GM21576 (cell line): ENCODE measurements around the gene UMAD1.
"Not testable (repeated sequence)": the region's sequence is repeated elsewhere in the genome, so short reads cannot be mapped to it uniquely, and the experiment has no call there.

Source experiments
- ATAC-seq: cut with Tn5 transposase; IDR thresholded peaks from one replicate; pipeline ENCODE4 v1.9.1; 2021; ENCODE audit warnings: mild to moderate bottlenecking, moderate library complexity; ENCODE audit not compliant: unreplicated experiment

Gene UMAD1

GRCh38 chr7:7651479-7651878, 10.9 kb downstream of the UMAD1 start:
- ATAC-seq = no peak

DNA sequence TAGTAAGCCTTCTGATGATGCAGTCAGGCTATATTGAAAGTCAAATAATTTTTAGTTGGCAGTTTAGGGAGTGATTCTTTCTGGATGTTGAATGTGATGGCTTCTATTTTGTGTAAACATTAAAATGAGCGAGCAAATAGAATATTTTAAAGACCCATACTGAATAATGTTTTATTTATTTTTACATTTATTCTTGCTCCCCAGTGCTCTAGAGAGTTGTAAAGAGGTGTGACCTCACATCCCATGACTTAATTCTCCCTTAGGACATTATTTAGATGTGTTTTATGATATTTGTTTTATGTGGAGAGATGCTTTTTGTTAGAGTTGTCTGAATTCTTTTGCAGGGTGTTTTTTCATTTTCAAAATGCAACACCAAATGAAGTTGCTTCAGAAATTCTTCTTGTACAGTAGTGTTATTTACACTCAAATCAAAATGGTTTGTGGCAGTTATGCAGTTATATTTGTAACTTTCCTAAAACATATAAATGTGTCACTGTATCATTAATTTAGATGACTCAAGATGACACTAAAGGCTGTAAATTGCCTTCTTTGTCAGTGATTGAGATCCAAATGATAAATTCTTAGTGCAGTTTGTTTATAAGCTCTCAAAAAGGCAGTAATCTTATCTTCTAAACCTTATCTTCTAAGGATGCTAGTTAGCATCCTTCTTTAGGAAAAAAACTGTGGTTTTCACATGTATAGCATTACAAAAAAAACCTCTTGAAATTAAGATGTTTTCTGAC, 12.4 kb downstream of the UMAD1 start:
- no peak for ATAC-seq

GRCh38 chr7:7653593-7654187, 13.1 kb downstream of the UMAD1 start:
- ATAC-seq = no peak

DNA sequence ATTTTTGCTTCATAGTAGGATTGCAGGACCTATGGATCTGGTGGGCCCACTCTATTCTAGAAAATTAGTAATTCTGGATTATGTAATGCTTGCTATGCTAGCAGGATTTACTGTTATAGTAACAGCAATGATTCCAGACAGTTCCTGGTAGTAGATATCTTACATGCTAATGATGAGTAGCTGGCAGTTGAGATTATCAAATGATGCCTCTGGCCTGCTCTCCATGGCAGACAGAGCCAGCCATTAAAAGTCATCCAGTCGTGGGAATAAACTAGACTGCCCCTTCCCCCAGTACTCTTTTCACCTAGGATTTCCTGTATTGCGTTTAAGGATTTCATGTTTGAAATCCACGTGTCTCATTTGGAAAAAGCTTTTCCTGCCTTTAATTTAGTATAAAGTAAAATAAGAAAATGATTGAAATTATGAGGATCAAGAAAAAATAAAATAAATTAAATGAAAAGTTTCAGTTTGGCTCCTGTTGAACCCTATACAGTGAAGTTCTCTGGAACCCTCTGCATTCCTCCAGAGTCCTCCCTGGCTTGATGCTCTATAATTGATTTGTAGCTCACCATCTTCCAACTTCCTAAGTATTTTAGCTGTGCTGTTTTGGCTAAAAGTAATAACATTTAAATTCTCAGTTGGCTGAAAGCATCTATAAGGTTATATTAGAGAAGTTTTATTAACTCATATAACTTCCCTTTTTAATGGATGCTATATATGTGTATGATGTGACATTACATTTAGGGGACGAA, 14.6 kb downstream of the UMAD1 start:
- no peak for ATAC-seq

- not testable (repeated sequence) for ATAC-seq
Observed at GRCh38 chr7:7656459-7656858, 15.9 kb downstream of the UMAD1 start.

GRCh38 chr7:7662527-7662926, 22.0 kb downstream of the UMAD1 start:
- ATAC-seq = no peak

GRCh38 chr7:7664291-7664690, 23.7 kb downstream of the UMAD1 start:
- no peak for ATAC-seq

DNA sequence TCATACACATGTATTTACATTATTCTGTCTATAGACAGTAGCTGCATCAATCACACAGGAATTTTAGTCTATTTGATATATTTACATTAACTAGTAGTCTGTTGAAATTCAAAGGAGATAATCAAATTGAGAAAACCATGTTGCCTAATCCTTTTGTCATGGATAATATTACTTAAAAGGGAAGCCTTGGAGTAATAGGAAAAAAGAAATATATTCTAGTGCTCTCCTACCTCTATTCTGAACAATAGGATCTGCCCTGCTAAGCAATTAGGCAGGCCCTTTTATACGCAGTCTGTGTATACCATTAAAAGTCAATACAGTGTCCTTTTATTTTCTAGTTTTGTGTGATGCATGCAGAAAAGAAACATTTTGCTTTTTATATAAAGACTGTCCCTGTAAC, 24.5 kb downstream of the UMAD1 start:
- ATAC-seq = no peak

DNA sequence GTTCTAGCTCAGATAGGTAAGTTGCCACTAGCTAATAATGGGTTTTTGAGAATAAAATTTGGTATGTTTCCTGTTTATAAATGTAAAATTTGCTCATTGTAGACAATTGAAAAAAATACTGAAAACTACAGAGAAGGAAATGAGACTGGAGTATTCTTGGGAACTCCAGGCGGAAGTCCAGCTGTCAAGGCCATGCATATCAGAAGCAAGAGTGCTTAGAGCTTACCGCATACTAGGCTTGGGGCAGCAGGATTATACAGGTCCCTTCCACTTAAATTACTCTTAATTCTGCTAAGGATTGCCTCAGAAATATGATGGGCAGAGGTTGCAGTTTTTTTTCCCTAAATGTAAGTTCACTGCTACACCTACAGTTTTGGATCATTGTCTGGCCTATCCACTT, 26.6 kb downstream of the UMAD1 start:
- ATAC-seq = no peak

GRCh38 chr7:7668706-7669105, 28.2 kb downstream of the UMAD1 start:
- no peak for ATAC-seq

DNA sequence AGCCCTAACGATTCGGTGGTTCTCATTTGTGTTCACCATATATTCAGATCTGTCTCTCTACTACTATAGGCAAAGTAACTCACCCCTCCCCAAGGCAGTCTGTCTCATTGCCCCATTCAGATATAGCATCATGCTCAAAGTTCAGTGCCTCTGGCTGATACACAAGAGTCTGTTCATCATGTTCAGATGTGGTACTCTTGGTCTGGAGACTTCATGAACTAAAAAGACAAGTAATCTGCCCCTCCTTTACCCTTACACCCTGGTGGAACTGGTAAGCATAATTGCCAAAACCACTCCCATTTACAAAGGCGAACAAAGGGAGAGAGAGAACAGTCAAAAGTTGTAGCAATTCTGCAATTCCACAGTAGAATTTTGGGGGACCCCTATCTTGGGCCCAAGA, 29.9 kb downstream of the UMAD1 start:
- no peak for ATAC-seq

GRCh38 chr7:7671361-7671760, 30.8 kb downstream of the UMAD1 start:
- ATAC-seq = no peak

DNA sequence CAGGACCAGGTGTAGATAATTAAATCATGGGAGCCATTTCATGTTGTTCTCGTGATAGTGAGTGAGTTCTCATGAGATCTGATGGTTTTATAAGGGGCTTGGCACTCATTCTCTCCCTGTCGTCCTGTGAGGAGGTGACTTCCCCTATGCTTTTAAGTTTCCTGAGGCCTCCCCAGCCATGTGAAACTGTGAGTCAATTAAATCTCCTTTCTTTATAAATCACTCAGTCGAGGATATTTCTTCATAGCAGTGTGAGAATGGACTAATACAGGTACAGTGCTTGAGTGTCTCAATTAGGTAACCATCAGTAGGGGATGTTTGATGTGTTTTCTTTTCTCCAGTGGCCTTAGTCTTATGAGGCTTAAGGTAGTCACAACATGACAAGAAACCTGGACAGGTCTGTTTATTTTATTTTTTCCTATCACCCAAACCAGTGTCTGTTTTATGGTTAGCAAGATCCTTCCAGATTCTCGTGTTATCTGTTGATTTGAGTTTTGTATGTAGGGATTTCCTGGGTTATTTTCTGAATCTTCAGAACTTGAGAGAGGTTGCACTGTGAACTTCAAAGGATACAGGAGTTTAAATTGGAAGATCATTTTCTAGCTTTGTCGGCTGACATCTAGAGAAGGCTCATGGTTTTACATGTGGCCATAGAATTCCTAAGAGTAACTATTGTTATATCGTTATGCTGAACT, 32.1 kb downstream of the UMAD1 start:
- ATAC-seq = no peak

DNA sequence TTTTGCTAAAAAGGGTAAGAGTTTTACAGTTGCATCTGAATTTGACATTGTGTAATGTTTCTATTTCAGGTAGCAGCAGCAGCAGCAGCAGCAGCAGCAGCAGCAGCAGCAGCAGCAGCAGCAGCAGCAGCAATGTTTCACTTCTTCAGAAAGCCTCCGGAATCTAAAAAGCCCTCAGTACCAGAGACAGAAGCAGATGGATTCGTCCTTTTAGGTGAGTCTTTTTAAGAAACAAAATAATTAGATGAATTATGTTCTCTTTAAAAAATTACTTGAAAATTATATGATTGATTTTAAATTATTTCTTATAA, 32.6 kb downstream of the UMAD1 start:
- no peak for ATAC-seq

- ATAC-seq = no peak
Observed at GRCh38 chr7:7675686-7676085, 35.1 kb downstream of the UMAD1 start.

GRCh38 chr7:7679640-7680039, 39.1 kb downstream of the UMAD1 start:
- not testable (repeated sequence) for ATAC-seq

DNA sequence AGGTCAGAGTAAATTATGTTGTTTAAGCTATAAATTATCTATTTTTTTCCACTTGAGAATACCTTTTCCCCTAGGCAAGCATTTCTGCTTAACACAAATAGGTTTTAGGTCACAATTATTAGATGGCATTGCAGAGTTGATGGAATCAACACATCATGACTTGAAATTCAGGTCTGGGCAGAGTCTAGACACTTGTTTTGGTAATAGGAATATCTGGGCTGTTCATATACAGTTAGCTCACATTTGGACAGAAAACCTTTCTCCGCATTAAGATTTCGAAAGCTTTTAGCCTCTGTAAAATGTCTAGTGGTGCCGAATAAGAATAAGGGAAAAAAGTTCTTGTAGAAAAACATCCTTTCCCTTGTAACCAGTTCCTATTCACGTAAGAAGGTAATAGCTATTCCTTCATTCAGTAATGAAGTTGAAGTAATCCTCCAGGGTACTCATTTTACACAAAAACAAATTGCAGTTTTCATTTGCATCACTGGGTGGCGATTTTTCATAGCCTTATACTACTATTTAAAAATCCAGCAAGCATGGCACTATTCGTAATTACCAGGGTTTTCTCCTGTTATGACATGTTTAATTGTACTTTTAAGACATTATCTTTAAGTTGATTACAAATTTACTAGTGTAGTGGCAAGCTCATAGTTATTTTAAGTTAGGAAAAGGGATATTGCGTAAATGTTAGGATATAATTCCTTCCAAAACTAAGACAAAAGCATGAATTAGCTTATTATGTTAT, 40.8 kb downstream of the UMAD1 start:
- ATAC-seq = peak; percentile 67

GRCh38 chr7:7681936-7682329, 41.4 kb downstream of the UMAD1 start:
- no peak for ATAC-seq

DNA sequence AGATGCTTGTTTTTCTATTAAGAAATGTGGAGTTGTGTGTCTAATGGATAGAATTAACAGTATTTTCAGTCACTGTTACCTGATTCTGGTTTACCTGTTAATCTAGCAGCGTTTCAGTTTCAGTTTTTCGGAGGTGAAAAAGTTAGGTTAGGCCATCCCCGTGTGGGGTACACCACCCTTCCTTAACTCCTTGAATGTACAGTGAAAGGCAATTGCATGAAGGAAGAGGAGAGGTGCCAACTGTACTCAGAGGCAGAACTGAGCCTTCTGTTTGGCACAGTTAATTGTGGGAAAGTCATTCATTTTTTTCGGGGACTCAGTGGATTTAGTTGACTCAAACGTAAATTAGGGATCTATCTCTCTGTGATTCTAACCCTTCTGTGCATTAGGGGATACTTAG, 42.3 kb downstream of the UMAD1 start:
- no peak for ATAC-seq

DNA sequence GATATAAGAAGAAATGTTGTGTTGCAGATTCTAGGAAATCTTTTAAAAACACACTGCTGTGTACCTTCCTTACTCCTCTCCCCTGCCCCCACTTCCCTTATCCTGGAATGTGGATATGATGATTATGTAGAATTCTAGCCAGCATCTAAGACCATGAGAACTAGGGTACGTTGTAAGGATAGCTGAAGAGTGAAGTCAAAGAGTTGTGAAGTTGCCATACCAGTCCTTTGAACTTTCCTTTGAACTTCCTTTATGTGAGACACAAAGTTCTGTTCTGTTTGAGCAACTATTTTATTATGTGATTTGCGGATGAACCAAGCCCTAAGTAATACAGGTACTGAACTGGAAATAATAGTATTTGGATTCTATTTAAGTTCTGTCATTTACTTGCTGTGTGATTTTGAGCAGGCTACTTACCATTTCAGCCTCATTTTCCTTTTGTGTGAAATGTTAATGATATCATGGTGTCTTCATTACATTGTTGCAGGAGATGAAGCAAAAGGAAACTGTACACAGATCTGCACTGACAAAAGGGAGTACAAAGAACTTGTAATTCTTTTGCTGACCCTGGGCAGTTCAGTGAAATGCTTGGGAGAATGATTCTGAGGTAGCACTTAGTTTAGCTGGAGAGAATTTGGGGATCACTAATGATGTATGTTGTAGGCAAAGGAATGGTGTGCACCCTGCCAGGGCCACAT, 46.4 kb downstream of the UMAD1 start:
- no peak for ATAC-seq
